Psoas muscle (tissue), 8 donors: ENCODE results near the gene PIPOX. TPM values are rescaled to one million over a fixed set of nuclear protein-coding genes. Genes with fewer than 3 reads are reported as not detected.

Experiments used
- ATAC-seq, 4 donors: fragments of 200-7000 bp; cut with Tn5 transposase; one replicate each; pipeline ENCODE4 v1.9.1; 2020; ENCODE audit warnings: moderate library complexity in 3 of 4, mild to moderate bottlenecking in 2 of 4
- DNase-seq, 2 donors: peaks; one replicate each; pipeline ENCODE4 v3.0.0-alpha.2; 2020
- H3K27ac ChIP-seq: fragments of 200-600 bp; one replicate; pipeline ENCODE4 v1.8.0; 2022
- H3K27me3 ChIP-seq, 3 donors: fragments of 200-600 bp in 1 of 3; one replicate each; pipeline versions ENCODE4 v1.6.1 to v1.8.0; 2013 to 2022; ENCODE audit warnings: low read length in 2 of 3, mild to moderate bottlenecking in 2 of 3, moderate library complexity in 1 of 3; ENCODE audit not compliant: insufficient read depth in 3 of 3
- H3K36me3 ChIP-seq, 2 donors: fragments of 200-600 bp in 1 of 2; one replicate each; pipeline versions ENCODE4 v1.6.1 to v1.8.0; 2013 to 2022; ENCODE audit warnings: low read depth in 1 of 2, mild to moderate bottlenecking in 1 of 2, moderate library complexity in 1 of 2; ENCODE audit not compliant: insufficient read depth in 1 of 2
- H3K4me1 ChIP-seq: fragments of 200-600 bp; one replicate; pipeline ENCODE4 v1.8.0; 2022
- H3K4me3 ChIP-seq: fragments of 200-600 bp; one replicate; pipeline ENCODE4 v1.8.0; 2022; ENCODE audit warnings: mild to moderate bottlenecking
- H3K9me3 ChIP-seq: fragments of 200-600 bp; one replicate; pipeline ENCODE4 v1.8.0; 2022
- WGBS, 3 donors: extraction: QIAGEN DNeasy Blood & Tissue Kit; methylation state at CpG; one replicate each; pipeline versions ENCODE4 v1.1.6 to v1.1.7; 2013; 5-methylcytosine and 5-hydroxymethylcytosine counted together
- intact Hi-C, 2 donors: fragments of 100-400 bp; cut with DNase I; formaldehyde crosslinking; loops; one replicate each; pipeline versions ENCODE4 v1.11.0 to v1.14.2; 2022
- long read RNA-seq, 2 donors: library from polyadenylated mRNA; unstranded; transcript quantifications; one replicate each; pipeline ENCODE4 v2.0.0, GENCODE V29; 2021
- polyA plus RNA-seq, 3 donors: library from polyadenylated mRNA; stranded (reverse); fragments of 200-250 nt; gene quantifications; one replicate each; pipeline ENCODE4 v1.2.3, GENCODE V29; 2013
- total RNA-seq, 4 donors: library from RNA; stranded (reverse); fragmentation: NEBNext Ultra II Directional in 2 of 4; extraction: Animal tissue kit (Norgen Biotek cat#: 25700) in 2 of 4; gene quantifications; one replicate each; pipeline versions ENCODE4 v1.2.1 to v1.2.4, GENCODE V29; 2021 to 2023
- TF ChIP-seq, protein P1 (sequence below): fragments of 200-600 bp; IDR thresholded peaks from one replicate; pipeline ENCODE4 v1.8.0; 2022; ENCODE audit warnings: antibody characterized with exemption
- donor health status: healthy with polysubstance abuse.
- donor health status: DM: no; HTN: no; CAD: no; lungs with moderate emphysema.
- donor health status: Bipolar disorder and iron deficiency.
- donor health status: healthy.
- donor health status: DM: yes; HTN: yes; CAD: no.
- donor health status: DM: no; HTN: no; CAD: no.
- donor health status: DM: no; HTN: no; CAD: no.
- donor health status: DM: yes; HTN: yes; CAD: no.

PIPOX gene, protein sequence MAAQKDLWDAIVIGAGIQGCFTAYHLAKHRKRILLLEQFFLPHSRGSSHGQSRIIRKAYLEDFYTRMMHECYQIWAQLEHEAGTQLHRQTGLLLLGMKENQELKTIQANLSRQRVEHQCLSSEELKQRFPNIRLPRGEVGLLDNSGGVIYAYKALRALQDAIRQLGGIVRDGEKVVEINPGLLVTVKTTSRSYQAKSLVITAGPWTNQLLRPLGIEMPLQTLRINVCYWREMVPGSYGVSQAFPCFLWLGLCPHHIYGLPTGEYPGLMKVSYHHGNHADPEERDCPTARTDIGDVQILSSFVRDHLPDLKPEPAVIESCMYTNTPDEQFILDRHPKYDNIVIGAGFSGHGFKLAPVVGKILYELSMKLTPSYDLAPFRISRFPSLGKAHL
- 1 to 10 TPM in 1 of 4 donors, under 1 TPM in 2, not detected in 1; 0.26 to 1.7 (median 0.91) TPM for total RNA-seq
- 1 to 10 TPM in 1 of 3 donors, under 1 TPM in 2; 0.17 to 3.6 (median 0.35) TPM for polyA plus RNA-seq
- long read RNA-seq, donor 1 = 0 reads
- long read RNA-seq, donor 2 = 0 reads

DNA sequence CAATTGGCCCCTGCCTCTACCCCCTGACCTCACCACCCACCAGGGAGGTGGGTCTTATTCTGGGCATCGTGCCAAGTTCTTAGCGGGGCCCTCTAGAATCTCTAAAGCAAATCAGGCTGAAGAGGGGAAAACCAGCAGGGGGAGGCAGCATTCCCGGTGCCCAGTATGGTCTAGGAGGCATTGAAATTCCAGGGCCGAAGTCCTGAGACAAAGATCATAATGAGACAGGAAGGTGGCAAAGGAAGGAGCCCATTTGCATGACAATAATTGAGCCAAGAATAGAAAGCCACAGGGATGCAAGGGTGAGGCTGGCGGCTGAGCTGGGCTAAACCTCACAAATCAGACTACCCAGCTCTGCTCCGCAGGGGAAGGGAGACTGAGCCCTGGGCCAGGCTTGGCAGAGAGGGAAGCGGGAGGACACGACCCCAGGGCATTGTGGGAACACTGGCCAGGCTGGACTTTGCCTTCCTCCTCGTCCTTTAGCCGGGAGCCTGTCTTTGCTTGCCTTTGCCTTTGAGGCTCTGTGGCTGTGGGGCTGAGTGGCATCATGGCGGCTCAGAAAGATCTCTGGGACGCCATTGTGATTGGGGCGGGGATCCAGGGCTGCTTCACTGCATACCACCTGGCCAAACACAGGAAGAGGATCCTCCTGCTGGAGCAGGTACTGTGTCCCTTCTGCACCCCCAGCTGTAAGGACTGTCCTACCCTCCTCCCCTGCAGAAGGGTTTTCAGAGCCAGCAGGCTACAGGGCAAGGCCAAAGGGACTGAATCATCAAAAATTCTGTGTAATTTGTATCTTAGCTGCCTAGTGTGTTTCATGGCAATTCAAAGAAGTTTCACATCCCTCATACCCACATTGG lies at the start of gene PIPOX:
TSS of gene PIPOX (plus strand) at position 463 of the 860 bp plus-strand sequence. CDS start at position 548, 85 bp downstream.
- Histone ChIP-seq H3K27ac (no peak within 1 kb of the TSS), H3K4me3 (peak within 1 kb of the TSS; percentile 18), H3K36me3 (no peaks in the 10 kb centered on the region), H3K9me3 (no peaks in the 10 kb centered on the region), H3K27me3 (peaks cover 0 to 5% (median 4%) of the 10 kb centered on the region in 3 donors), H3K4me1 (peaks cover 5% of the 10 kb centered on the region)
- 38 to 43% (median 41%) methylated on average over 11 to 13 of the region's 13 CpGs for WGBS, 3 donors
- no peak for DNase-seq
- ATAC-seq = peak in 2 of 4 donors; percentile 21 to 32
- TF ChIP-seq, protein P1, sequence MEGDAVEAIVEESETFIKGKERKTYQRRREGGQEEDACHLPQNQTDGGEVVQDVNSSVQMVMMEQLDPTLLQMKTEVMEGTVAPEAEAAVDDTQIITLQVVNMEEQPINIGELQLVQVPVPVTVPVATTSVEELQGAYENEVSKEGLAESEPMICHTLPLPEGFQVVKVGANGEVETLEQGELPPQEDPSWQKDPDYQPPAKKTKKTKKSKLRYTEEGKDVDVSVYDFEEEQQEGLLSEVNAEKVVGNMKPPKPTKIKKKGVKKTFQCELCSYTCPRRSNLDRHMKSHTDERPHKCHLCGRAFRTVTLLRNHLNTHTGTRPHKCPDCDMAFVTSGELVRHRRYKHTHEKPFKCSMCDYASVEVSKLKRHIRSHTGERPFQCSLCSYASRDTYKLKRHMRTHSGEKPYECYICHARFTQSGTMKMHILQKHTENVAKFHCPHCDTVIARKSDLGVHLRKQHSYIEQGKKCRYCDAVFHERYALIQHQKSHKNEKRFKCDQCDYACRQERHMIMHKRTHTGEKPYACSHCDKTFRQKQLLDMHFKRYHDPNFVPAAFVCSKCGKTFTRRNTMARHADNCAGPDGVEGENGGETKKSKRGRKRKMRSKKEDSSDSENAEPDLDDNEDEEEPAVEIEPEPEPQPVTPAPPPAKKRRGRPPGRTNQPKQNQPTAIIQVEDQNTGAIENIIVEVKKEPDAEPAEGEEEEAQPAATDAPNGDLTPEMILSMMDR = no peak
- intact Hi-C loops = loop anchor here in 1 of 2 donors (5.0 kb wide), 1 partner anchor 61 kb away; no protein-coding TSS in a partner anchor

DNA sequence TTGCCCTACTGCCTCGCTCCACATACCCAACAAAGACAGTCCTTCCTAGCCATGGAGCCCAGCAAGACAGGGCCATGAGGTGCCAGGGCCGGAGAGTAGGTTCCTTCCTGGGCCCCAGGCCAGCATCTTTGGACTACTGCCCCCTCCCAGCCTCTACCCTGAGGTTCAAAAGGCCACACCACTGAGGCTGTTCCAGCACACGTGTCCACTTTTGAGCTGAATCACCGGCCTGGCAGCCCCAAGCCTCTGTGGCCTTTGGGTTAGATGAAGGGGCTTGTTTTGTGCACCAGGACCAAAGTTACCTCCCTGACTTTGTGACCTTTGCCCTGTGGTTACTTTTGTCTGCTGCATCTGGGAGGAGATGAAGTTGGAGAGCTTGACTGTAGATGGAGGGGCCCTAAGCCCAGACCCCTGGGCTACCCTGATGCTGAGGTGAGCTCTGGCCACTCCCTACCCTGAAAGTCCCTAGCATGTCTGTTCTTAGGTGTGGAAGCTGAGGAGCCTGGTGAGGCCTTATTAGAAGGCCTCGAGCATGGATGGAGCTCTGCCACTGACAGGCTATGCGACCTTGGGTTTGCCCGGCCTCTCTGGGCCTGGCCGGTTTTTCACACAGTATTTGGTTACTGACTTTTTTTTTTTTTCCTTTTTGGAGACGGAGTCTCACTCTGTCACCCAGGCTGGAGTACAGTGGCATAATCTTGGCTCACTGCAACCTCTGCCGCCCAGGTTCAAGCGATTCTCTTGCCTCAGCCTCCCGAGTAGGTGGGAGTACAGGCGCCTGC lies 49.1 kb upstream of the PIPOX start:
- Histone ChIP-seq H3K9me3 (no peaks in the 10 kb centered on the region), H3K4me3 (no peak overlapping the region), H3K27me3 (peaks cover 0 to 4% (median 0%) of the 10 kb centered on the region in 3 donors), H3K36me3 (no peaks in the 10 kb centered on the region), H3K4me1 (no peaks in the 10 kb centered on the region), H3K27ac (no peak overlapping the region)
- ATAC-seq (peak in 3 of 4 donors; percentile 26 to 54 (median 36)), DNase-seq (no peak)
- intact Hi-C loops = no loop called here
- TF ChIP-seq, protein P1 = no peak
- WGBS, 3 donors = 59 to 77% (median 61%) methylated on average over 13 of the region's 13 CpGs

GRCh38 chr17:28996554-28997096 lies 46.3 kb upstream of the PIPOX start:
- H3K9me3 ChIP-seq = no peaks in the 10 kb centered on the region
- no peak overlapping the region for H3K27ac ChIP-seq
- H3K4me1 ChIP-seq = no peaks in the 10 kb centered on the region
- H3K4me3 ChIP-seq = no peak overlapping the region
- DNase-seq (no peak), ATAC-seq (no peak)
- H3K36me3 ChIP-seq = no peaks in the 10 kb centered on the region
- TF ChIP-seq, protein P1 = no peak
- intact Hi-C loops = no loop called here
- 48 to 57% (median 53%) methylated on average over 5 of the region's 5 CpGs for WGBS, 3 donors
- H3K27me3 ChIP-seq = peaks cover 0 to 4% (median 0%) of the 10 kb centered on the region in 3 donors

DNA sequence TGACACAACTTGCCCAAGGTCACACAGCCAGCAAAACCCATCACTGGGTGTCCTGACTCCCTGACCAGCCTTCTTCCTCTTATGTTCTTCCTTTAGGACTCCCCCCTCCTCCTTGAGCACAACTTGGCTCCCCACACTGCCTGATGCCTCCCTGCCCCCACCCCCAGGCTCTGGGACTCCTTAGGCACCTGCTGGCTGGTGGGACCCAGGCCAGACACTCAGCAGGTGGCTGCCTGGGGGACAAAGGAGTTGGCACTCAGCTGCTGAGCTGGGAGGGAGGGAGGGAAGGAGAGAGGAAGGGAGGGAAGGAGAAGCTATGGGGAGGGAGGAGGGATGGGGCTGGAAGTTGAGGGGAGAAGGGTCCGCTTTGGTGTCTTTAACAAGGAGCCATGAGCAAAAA lies 45.1 kb upstream of the PIPOX start:
- no peaks in the 10 kb centered on the region for H3K9me3 ChIP-seq
- ATAC-seq = no peak
- H3K36me3 ChIP-seq = no peaks in the 10 kb centered on the region
- DNase-seq = no peak
- no peaks in the 10 kb centered on the region for H3K4me1 ChIP-seq
- no peak overlapping the region for H3K4me3 ChIP-seq
- H3K27me3 ChIP-seq = peaks cover 0 to 4% (median 0%) of the 10 kb centered on the region in 3 donors
- TF ChIP-seq, protein P1 = no peak
- no peak overlapping the region for H3K27ac ChIP-seq
- intact Hi-C loops = no loop called here
- 78 to 100% (median 94%) methylated on average over 1 of the region's 1 CpG for WGBS, 3 donors
